Lower leg skin (tissue), 4 donors: Measurements from ENCODE around the gene PPP1R9B. TPM values are rescaled to one million over a fixed set of nuclear protein-coding genes. Genes with fewer than 3 reads are reported as not detected.

ENCODE experiments used
- DNase-seq, 2 donors: peaks; one replicate each; pipeline ENCODE4 v3.0.0-alpha.2; 2019; ENCODE audit warnings: low spot score in 2 of 2
- H3K4me3 ChIP-seq: fragments of 200-600 bp; sonication (generic); 2 replicates; pipeline ENCODE4 v1.5.1; 2017; ENCODE audit warnings: mild to moderate bottlenecking, low read depth; ENCODE audit not compliant: poor library complexity, severe bottlenecking
- POLR2A ChIP-seq, 2 donors: fragments of 450-650 bp; IDR thresholded peaks; one replicate each; pipeline ENCODE4 v1.6.1; 2016 to 2017; ENCODE audit warnings: antibody characterized with exemption in 2 of 2, mild to moderate bottlenecking in 1 of 2, moderate library complexity in 1 of 2
- WGBS, 2 donors: methylation state at CpG; one replicate each; pipeline ENCODE4 v1.1.5; 2018; 5-methylcytosine and 5-hydroxymethylcytosine counted together
- intact Hi-C: fragments of 100-400 bp; cut with DNase I; formaldehyde crosslinking; loops from one replicate; pipeline ENCODE4 v1.15.0; 2023; ENCODE audit warnings: low total_unique reads
- total RNA-seq, 4 donors: library from RNA; depleted of rRNA; stranded (reverse); fragments of >200 nt; gene quantifications; one replicate each; pipeline ENCODE4 v1.1.0, GENCODE V29; 2016
- TF ChIP-seq, protein P1 (sequence below), 3 donors: fragments of 450-650 bp; IDR thresholded peaks; one replicate each; pipeline ENCODE4 v1.5.1; 2016; ENCODE audit warnings: antibody characterized with exemption in 3 of 3, mild to moderate bottlenecking in 3 of 3, moderate library complexity in 2 of 3

PPP1R9B gene
- total RNA-seq, 4 donors from 2014 or later, result 20.7 to 31.9 (median 29.5) TPM

DNA sequence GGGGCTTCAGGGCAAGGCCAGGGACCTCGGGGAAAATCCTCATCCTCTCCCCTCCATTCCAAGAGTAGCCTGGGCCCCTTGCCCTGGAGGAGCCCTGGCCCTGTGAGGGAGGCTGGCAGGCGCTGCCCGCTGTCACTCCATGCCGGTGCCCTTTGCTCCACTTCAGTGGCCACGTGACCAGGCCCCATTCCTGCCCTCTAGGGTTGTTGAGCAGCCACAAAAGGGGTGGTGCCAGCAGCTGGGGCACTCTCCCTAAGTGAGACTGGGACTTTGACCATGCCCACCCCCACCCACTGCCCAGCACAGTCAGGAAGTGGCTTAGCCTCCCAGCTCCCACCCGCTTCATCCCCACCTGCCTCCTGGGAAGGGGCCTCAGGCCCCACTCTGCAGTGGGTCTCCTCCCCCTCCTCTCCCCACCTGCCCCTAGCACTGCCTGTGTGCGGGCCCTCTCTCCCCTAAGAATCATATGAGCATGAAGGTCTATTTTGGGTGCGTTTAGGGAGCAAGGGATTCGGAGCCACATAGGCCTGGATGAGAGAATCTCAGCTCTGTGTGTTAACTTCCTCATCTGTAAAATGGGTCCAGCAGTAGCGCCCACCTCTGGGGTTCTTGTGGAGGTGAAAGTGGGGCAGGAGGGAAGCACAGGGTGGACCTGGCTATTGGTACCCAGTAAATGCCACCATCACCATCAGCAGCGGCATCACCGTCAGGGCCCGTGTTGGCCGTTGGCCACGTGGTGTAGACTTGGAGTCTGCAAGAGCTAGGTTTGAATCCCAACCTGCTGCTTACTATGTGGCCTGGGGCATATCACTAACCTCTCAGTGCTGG is 48.1 kb downstream of the PPP1R9B start:
- DNase-seq, result no peak
- no peak overlapping the region for H3K4me3 ChIP-seq
- 57 to 64% methylated on average over 15 of the region's 15 CpGs for WGBS, 2 donors
- TF ChIP-seq, protein P1, sequence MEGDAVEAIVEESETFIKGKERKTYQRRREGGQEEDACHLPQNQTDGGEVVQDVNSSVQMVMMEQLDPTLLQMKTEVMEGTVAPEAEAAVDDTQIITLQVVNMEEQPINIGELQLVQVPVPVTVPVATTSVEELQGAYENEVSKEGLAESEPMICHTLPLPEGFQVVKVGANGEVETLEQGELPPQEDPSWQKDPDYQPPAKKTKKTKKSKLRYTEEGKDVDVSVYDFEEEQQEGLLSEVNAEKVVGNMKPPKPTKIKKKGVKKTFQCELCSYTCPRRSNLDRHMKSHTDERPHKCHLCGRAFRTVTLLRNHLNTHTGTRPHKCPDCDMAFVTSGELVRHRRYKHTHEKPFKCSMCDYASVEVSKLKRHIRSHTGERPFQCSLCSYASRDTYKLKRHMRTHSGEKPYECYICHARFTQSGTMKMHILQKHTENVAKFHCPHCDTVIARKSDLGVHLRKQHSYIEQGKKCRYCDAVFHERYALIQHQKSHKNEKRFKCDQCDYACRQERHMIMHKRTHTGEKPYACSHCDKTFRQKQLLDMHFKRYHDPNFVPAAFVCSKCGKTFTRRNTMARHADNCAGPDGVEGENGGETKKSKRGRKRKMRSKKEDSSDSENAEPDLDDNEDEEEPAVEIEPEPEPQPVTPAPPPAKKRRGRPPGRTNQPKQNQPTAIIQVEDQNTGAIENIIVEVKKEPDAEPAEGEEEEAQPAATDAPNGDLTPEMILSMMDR (IDR thresholded peaks at IDR 0.05), result no peak
- TF ChIP-seq POLR2A (IDR thresholded peaks at IDR 0.05), result no peak
- intact Hi-C loops, result no loop called here

DNA sequence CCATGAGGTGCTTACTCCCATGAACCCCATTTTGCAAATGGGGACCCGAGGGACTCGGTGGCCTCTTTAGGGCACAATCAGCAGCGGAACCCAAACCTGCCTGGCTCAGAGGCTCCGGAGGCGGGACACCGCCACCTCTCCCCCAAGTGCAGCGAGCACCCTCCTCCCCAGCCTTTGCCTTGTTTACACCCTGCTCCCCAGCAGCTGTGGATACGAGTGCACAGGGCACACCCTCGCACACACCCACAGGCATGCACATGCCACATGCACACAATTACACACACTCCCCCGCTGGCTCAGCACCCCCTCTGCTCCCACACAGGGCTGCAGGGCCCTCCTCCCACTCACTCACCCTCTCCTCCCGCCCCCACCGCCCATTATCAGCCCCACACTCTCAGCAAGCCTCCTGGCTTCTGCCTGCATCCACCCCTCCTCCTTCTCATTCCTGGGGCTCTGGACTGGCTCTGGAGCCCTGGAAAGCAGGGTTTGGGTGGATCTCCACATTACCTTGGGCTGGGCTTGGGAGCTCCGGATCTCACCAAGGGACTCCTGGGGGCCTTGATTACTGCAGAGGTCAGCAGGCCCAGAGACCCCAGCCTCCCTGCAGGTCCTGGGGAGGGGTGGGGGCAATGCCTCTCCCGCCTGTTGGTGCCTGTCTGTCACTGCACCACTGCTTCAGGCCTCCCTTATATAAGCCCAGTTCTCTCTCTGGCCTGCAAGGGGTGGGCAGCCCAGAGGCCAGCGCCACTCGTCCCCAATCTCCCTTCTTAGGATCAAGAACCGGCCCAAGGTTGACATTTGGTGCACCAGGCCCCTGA is 48.9 kb downstream of the PPP1R9B start:
- H3K4me3 ChIP-seq, result no peak overlapping the region
- WGBS, 2 donors, result 24 to 38% methylated on average over 13 to 16 of the region's 17 CpGs
- no peak for TF ChIP-seq POLR2A (IDR thresholded peaks at IDR 0.05)
- TF ChIP-seq, protein P1 (IDR thresholded peaks at IDR 0.05), result no peak
- intact Hi-C loops, result no loop called here
- DNase-seq, result no peak

DNA sequence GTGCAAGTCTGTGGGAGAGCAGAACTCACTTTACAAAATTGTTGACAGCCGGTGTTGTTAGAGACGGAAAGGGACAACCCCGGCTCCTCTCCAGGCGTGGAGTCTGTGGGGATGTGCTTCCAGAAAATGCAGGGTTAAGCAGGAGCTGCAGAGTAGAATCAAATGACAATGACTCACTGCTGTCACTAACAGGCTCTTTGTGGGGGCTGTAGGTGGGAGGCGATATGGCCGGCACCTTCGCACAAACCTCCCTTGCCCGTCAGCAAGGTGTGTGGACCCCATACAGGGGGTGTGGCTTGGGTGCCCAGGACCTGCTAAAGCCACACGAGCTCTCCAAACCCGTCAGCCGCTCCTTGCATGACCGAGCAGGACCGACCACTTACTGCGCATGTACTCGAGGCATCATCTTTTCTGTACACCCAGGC is 49.5 kb downstream of the PPP1R9B start:
- TF ChIP-seq, protein P1 (IDR thresholded peaks at IDR 0.05), result no peak
- no peak for TF ChIP-seq POLR2A (IDR thresholded peaks at IDR 0.05)
- no peak for DNase-seq
- intact Hi-C loops, result no loop called here
- H3K4me3 ChIP-seq, result no peak overlapping the region
- WGBS, 2 donors, result 44 to 49% methylated on average over 15 of the region's 15 CpGs

DNA sequence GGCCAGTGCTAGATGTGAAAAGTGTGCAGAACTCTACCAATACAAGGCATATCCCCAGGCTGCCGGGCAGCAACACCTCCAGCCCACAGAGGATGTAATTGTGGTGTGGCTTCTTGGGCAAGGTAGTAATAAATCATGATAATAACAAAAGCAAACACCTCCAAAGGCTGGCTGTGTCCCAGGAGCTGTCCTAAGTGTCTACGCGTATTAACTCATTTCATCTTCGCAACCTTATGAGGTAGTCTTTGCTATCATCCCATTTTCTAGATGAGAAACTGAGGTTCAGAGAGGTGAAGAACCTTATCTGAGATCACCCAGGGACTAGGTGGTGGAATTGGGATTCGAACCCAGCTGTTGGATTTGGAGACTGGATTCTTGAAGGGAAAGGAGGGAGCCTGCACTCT is 50.0 kb downstream of the PPP1R9B start:
- no peak for TF ChIP-seq POLR2A (IDR thresholded peaks at IDR 0.05)
- TF ChIP-seq, protein P1 (IDR thresholded peaks at IDR 0.05), result no peak
- no peak for DNase-seq
- intact Hi-C loops, result no loop called here
- no peak overlapping the region for H3K4me3 ChIP-seq
- 58 to 71% methylated on average over 5 of the region's 5 CpGs for WGBS, 2 donors

DNA sequence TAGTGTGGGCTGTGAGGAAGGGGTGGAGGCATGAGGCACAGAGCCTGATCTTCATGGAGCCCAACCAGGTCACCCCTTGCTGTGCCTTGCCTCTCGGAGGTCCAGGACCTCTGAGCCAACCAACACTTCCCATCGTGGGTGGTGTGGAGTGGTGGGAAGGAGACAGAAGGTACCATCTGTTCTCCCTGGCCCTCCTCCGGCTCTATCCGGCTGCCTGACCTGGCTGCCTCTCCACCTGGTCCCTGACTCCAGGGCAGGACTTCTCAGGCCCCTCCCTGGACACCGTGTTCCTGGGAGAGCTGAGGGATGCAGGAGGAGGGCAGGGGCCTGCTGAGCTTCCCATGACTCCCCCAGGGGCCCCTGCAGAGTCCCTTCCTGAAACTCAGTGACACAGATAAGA is 51.5 kb downstream of the PPP1R9B start:
- H3K4me3 ChIP-seq, result no peak overlapping the region
- intact Hi-C loops, result no loop called here
- no peak for TF ChIP-seq POLR2A (IDR thresholded peaks at IDR 0.05)
- TF ChIP-seq, protein P1 (IDR thresholded peaks at IDR 0.05), result no peak
- no peak for DNase-seq
- WGBS, 2 donors, result 74 to 79% methylated on average over 5 of the region's 5 CpGs
